ENCODE measurements around the gene GRM7.

Gene GRM7

DNA sequence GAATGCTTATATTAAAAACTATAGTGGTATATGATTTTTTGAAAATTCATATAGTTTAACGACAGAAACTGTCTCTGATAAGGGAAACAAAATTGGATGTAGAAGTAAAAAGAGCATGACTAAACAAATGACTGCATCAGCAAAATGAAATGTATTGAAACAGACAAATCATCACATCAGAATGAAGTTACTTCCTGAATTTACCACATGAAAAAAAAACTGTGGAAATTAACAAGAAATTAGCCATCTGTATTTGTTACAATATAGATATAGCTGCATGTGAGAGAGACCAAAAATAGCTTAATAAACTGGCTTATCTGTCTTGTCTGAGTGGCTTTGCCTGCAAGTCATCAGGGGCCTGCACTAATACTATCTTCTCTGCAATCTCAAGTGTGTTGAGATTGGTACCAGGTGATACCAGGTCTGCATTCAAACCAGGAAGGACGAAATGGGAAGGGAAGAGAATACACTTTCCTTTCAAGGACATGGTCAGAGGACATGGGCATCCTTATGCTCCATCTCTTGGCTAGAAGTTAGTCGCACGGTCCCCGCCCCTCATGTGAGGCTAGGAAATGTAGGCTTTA, 388.7 kb downstream of the GRM7 start:
- DNase-seq = no peak

- DNase-seq = no peak
These were observed 393.3 kb downstream of the GRM7 start for GRCh38 chr3:7254251-7254650.

- no peak for DNase-seq
These were observed 400.1 kb downstream of the GRM7 start for GRCh38 chr3:7260975-7261374.

DNA sequence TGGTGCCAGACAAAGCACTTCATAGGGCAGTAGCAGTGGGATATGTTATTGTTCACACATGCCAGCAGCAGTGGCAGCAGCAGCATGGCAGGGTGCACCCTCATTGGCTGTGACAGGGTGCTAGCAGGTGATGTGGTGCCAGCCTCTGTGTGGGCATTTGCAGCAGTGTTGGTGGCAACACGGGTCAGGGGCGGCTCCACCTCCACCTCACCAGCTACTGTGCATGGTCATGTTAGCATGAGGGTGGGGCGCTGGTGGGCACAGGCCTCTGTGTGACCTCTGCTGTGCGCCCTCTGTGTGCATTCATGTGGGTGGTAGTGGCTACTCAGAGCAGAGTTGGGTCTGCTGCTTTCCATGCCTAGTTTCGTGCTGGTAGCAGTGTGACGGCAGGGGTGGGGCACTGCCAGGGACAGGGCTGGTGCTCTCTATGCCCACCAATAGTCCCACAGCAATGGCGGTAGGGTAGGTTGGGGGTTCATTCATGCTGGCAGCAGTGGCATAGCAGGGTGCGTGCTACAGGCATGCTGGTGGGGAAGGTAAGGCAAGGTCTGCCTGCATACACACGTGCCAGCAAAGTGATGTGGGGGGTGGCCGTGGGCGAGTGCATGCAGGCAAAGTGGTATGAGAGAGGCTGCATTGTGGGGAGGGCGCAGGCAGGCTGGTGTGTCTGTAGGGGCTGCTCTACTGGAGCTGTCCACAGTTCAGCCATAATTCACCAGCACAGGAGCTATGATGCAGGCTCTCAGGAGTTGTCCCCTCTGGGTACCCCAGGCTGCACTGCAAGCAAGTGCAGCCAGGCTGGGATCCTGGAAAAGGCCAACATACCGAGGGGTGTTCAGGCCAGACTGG, 402.7 kb downstream of the GRM7 start:
- DNase-seq = no peak

DNA sequence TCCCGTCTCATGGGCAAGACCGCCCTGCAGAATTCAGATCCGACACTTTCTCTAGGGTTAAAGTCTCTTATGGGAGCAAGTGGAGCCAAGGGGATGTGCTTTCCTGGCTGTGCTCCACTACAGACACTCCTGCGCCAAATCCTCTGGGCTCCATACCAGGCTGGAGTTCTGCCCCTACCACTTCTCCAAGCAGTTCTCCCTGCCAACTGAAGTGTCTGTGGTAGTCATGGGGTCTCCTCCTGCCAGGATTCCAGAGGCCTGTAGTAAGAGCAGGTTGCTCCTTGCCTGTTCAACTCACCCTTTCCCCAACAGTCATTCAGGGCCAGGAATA, 403.2 kb downstream of the GRM7 start:
- DNase-seq = no peak

DNA sequence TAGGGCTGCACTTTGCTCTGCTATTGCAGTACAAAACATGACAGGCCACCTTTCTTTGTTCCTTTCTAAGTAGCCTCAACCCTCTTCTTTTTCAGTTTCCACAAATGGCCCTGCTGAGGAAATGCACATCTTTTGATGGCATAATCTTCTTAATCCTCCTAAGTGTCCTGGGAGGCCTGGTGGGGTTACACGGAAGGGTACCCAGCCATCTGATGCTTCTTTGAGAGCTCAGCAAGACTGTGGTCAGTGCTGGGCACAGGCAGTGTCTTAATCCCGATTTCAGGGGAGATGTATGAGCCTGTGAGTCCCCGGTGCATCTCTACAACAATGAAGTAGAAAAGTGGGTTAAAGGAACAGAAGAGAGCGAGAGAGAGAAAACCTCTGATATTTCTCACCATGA, 404.8 kb downstream of the GRM7 start:
- DNase-seq = no peak

- no peak for DNase-seq
These were observed 405.6 kb downstream of the GRM7 start for GRCh38 chr3:7266551-7266950.

DNA sequence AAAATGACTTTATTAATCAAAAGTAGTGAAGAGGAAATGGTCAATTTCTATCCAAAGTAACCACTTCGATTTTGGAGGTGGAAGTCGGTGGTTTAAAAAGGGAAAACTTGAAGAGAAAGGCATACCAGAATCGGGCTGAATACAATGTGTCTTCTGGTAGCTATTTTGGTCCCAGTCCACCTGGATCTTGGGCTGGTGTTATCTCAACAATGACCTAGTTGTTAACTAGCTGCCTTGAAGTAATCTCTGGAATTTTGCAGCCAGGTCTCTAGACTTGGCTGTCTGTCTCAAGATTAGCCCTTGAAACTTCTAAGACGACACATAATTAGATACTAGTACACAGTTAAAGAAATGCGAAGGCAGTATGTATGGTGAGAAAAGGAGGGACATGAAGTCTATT, 409.8 kb downstream of the GRM7 start:
- DNase-seq = no peak

DNA sequence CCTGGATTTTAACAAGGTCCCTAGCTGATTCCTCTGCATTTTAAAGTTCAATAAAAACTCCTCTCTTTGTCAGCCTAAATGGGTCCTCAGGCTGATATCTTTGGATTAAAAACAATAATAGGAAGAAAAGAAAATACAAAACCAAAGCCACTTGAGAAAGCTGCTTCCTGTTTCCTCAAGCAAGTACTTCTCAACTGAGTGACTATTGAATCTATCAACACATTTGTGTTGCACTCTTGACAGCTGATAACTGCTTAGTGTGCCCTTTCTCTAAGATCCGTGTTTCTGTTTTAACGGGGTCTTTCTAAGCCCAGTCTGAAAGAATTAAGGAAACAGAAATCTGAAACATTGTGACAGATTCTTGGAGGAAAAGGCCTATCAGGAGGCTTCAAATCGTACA, 410.7 kb downstream of the GRM7 start:
- no peak for DNase-seq

DNA sequence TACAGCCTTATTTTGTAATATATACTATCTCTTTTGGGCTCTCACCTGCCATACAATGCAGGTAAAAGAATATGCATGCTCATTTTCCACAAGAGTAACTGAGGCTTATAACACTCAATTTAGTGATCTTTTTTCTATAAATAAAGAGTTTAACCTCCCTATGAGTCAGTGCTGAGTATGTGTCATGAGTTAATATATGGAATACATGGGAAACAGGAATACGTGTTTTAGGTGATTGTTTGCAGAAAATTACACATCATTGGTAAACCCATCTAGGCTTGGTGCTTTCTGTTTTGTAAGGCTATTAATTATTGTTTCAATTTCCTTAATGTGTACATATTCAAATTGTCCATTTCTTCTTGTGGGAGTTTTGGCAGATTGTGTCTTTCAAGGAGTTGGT, 411.3 kb downstream of the GRM7 start:
- DNase-seq = no peak

DNA sequence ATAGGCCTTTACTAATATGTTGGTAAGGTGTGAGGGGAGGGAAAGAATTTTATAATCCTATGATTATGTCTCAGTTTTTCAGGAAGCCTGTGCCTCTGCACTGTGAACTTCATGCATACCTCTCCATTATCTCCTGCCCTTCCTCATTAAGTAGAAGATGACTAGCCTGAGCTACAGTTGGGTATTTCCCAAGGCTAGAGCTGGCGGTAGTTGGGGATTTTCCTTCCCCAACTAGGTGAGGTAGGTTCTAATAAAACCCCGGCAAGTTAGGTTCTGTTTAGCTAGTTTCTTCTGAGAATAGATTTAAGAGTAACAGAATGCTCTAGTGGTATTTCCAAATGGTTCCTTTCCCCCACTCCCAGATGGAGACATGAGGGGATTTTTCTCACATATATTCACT, 414.5 kb downstream of the GRM7 start:
- no peak for DNase-seq

DNA sequence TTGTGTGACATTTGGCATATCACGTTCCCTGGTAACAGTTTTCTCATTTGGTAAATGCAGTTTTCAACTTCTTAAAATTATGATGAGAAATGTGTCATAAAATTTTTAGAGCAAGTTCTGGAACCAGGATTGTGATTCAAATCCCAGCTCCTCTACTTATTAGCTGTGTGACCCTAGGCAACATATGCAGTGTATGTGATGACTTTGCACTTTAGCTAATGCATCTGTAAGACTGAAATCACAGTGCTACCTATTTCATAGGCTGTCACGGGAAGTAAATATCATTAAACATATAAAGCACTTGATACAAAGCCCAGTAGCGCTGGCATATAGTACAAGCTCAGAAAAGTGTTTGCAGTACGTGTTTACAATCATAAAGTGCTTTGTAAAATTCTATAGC, 419.4 kb downstream of the GRM7 start:
- no peak for DNase-seq

- DNase-seq = no peak
These were observed 422.1 kb downstream of the GRM7 start for GRCh38 chr3:7282988-7283387.

- DNase-seq = no peak
These were observed 424.6 kb downstream of the GRM7 start for GRCh38 chr3:7285505-7285904.

DNA sequence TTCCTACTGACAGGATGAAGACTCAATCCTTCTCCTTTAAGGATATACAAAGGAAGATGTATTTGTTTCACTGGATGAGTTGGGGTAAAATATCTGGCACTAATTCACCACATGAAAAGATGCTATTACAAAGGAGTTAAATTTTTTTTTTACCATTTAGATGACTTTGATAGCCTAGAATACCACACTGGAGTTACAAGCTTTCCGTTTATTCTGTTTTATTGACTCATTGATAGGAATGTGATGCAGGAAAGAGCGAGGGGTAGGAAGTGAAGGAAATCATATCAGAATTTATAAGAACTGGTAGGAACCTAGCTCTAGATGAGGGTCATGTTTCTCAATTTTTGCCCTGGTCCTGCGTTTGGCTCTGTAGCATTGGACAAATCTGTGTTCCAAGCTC, 427.2 kb downstream of the GRM7 start:
- no peak for DNase-seq

DNA sequence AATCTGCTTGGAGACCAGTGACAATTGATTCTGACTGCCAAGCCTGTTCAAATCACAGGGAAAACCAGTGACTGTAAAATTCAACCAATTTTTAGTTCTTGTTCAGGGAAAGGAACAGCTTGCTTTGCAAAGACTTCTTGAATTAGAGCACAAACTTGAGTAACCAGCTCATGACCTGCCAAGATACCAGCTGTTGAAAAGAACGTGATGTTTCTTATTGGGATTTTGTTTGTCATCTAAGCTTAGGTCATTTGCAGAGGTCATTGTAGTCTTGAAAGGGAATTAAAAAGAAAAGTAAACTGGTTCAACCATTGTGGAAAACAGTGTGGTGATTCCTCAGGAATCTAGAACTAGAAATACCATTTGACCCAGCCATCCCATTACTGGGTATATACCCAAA, 428.2 kb downstream of the GRM7 start:
- DNase-seq = no peak

- no peak for DNase-seq
These were observed 429.3 kb downstream of the GRM7 start for GRCh38 chr3:7290077-7290825.

DNA sequence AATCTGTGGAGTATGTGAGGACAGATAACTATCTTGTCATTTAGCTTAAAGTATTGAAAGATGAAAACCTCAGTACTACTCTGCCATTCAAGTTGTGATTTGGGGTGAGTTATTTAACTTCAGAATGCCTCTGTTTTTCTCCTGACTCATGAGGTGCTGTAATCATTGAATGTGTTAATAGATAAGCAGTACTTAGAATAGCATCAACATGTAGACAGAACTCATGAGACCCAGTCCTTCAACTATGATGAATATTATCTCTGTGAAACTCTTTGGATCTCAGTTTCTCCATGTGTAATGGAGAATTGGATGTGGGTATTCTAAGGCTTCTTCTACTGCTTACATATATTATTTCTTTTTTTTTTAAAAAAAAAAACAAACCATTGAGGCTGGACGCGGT, 431.4 kb downstream of the GRM7 start:
- no peak for DNase-seq

DNA sequence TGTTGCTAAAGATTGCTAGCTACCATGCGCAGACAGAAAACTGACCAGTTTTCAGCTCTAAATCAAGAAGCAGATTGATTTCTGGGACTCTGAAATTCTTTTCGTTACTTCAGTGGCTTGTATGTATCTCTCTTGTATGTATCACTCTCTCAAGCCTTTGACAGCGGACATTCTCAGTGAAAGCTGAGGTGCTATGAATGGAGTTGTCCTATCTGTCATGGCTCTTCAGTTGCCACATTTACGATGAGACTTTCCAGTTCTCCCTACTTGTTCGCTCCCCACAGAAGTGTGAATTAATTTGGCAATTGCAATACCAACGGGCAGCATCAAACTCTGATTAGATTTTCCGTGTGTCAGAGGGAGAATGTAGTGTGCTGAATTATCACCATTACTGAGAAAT, 432.4 kb downstream of the GRM7 start:
- DNase-seq = no peak

DNA sequence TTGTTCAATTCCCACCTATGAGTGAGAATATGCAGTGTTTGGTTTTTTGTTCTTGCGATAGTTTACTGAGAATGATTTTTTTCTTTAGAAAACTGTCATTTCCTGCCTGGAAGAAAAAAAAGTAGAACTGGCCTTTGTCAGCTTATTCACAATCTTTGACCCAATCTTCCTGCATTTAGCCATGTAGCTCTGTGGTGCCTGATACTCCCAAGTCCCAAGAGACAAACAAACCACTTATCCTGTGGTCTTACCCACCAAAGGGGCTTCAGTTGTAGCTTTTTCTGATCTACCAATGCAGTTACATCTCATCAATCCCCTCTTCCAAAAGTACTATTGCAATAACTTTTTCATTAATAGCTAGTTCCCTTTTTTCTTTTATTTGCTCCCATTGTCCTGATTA, 444.6 kb downstream of the GRM7 start:
- DNase-seq = no peak

DNA sequence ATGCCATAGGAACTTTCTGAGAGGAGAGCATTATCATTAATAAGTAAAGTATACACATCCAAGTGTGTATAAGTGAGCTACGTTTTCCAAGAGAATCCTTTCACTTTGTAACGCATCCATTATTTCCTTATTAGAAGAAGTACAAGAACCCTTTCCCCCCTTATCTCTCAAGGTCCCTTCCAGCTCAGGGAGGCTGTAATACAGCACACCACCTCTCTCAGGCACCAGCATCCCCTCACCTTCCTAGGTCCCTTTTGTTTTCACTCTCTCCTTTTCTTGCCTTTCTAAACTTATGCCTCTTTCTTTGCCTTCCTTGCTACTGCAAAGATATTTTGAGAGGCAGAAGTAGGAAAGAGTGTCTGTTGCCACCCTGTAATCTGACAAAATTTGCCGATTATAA, 446.0 kb downstream of the GRM7 start:
- DNase-seq = no peak

GRCh38 chr3:7307410-7307809, 446.5 kb downstream of the GRM7 start:
- no peak for DNase-seq

DNA sequence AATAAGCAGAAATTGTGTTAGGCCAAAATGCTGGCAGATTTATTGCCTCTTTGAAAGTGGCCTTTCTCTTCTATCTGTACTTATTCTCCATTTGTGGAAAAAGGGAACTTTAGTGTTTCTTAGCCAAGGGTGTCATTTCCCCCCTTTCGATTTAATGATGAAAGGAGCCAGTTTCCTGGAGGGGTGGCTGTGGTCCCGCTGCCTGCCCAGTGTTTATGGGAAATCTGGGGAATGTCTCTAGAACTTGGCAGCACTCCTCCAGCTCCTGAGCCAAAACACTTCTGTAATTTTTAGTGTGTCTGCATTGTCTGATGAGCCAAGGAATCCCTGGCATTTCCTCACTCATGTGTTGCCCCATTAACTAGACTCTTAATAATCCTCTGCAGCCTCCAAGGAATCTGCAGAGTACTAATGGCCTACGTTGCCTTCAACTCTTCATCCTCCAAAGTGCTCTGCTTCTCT, 448.8 kb downstream of the GRM7 start:
- no peak for DNase-seq

GRCh38 chr3:7315037-7315436, 454.1 kb downstream of the GRM7 start:
- DNase-seq = no peak

Data from stimulated activated CD8-positive, alpha-beta memory T cell treated with anti-CD3 and anti-CD28 coated beads, Interleukin-4, amount 100 ng/mL, for 48 hours (primary cell).